HG03354 (cell line): Measurements from ENCODE around the gene TRIP6.

ENCODE experiments used
- ATAC-seq: cut with Tn5 transposase; IDR thresholded peaks from one replicate; pipeline ENCODE4 v1.9.1; 2021; ENCODE audit warnings: mild to moderate bottlenecking; ENCODE audit not compliant: unreplicated experiment, poor library complexity, severe bottlenecking

The TRIP6 gene

DNA sequence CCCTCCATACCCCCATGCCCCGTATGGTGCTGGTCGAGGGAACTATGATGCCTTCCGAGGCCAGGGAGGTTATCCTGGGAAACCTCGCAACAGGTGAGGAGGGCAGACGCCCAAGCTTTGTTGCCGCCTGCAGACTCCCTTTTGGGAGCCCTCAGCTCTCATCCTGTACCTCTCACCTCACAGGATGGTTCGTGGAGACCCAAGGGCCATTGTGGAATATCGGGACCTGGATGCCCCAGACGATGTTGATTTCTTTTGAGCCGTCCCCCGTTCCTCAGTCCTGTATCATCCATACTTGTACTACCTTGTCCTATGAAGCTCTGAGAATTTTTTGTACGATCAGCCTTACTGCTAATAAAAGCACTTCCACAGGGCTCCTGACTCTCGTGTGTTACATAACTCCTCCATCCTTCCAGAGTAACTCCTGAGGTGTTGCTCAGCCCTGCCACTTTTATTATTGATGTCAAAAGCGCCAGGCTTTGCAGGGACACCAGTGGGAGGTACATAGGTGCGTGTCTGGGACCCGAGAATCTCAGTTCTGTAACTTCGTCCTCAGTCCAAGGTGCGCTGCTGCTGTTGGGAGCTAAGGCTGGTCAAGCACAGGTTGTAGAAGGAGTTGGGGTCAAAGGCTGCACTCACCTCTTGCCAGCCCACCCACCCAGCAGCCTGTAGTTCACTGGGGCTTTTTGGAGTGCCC, 21.3 kb downstream of the TRIP6 start:
- ATAC-seq, result no peak

DNA sequence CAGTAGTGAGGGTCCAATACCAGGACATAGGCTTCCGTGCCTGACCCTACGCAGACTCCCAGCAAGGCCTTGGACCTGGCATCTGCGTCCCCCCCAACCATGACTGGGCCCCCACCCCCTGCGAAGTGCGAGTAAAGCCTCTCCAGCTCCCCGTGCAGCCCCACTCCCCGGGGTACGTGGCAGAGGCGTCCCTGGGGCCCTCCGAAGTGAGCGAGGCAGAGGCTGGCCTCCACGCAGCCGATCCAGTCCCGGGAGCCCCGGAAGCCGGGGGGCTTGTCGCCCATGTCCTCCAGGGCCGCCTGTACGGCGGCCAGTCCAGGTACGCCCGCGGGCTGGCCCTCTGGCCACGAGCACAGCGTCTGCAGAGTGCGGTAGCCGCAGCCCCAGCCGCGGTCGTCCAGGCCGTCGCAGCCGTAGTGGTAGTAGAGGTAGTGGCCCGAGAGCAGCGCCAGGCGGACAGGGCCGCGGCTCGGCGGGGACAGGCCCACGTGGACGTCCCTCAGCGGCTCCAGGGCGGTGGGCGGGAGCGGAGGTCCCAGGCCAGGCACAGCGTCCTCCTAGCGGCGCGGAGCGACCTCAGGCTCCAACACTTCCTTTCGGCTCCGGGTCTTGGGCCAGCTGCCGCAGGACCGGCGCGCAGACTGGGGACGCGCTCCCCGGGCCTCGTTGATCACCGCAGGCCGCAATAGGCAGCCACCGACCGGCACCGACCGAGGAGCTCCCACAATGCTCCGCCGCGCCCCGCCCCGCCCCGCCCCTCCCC, 22.0 kb downstream of the TRIP6 start, which contains the start of gene UFSP1:
TSS of gene UFSP1 (minus strand) at position 728 of the 763 bp plus-strand sequence. CDS start at position 284, 444 bp downstream.
- peak; percentile 22 for ATAC-seq

DNA sequence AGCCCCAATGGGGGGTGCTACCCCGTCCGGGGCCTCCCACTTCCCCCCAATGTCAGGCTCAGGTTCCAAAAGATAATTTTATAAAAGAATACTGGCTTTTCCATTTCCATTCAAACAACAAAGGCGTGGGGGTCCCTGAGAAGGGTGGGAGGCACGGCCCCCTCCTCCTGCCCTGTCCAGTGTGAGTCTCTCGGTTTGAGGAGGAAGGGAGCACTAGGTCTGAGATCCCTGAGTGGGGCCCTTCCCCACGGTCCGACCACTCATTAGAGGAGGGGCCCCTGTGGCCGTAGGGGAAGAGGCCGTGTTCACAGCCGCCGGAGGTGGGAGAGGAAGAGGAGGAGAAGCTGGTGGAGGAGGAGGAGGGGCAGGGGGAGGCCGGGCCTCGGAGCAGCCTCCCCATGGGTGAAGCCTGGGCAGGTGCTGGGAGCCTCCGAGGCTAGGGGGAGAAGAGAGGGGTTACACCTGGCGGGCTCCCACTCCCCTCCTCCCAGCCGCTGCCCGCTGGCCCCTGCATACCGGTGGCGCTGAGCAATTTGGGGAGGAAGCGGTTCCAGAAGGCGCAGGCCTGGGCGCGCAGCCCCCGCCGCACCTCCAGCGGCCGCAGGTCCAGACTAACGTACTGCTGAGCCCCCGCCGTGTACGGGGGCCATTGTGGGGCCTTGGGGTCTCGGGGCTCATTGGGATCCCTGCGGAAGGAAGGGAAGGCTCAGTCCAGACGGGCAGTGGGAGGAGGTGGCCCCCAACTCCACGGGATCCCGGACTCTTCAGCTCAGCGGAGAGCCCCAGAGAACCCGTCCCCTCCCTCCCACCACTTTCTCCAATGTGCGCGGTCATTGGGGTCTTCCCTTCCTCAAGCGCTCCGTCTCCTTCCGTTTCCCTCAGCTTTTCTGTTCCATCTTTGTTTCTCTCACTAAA, 23.7 kb downstream of the TRIP6 start:
- ATAC-seq, result no peak

DNA sequence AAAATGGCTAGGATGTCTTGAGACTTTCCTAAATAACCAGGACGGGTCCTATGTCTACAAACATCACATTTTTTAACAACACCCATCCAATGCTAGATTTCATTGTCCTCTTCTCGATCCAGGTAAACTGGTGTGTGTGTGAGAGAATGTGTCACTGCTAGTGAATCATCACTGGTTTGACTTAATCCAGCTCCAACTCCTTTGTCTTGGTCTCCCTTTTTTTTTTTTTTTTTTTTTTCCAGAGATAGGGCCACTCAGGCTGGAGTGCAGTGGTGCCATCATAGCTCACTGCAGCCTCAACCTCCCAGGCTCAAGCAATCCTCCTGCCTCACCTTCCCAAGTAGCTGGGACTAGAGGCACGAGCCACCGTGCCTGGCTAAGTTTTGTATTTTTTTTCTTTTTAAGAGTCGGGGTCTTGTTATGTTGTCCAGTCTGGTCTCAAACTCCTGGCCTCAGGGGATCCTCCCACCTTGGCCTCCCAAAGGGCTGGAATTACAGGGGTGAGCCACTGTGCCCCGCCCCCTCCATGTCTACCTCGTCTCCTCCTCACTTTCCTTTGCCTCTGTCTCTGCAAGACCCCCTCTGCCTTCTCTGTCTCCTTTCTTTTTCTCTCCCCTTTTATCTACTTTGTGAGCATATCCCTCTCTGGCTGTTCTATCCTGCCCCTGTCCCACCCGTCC, 24.5 kb downstream of the TRIP6 start:
- ATAC-seq, result no peak

DNA sequence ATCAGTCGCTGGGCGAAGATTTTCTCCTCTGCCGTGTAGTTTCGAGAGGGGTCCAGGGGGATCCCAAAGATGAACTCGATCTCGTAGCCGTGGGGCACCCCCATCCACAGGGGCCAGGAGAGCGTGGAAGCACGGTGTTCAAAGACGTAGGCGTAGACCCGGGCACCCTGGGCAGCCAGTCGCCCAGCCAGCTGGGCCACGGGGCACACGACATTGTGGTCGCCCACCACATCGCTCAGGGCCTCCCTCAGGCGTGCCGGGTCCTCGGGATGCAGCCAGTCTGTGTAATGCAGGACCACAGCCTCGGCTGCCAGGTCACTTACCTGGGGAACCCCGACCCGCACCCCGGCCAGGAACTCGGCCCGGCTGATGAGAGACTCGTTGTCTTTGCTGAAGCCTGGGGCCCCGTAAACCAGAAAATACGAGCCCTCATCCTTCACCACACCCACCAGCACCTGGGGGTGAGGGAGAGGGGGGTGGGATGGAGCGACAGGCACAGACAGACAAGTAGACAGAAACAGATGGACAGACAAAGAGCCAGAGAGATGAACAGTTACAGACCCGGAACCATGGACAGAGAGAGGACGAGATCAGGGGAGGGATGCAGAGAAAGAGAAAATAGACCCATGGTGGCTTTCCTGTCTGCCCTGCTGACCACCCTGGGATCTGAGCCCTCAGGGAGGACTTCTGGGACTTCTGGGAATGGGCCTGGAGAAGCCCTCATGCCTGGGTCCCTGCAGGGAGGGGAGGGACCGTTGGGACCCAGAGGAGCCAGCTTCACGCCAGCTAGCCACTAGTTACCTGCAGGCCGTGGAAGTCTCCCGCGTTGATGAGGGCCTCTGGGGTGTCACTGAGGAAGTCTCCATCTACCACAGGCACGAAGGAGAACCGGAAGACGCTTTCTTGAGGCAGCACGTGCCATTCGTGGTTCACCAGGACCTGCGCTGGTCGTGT, 25.5 kb downstream of the TRIP6 start:
- ATAC-seq, result no peak

DNA sequence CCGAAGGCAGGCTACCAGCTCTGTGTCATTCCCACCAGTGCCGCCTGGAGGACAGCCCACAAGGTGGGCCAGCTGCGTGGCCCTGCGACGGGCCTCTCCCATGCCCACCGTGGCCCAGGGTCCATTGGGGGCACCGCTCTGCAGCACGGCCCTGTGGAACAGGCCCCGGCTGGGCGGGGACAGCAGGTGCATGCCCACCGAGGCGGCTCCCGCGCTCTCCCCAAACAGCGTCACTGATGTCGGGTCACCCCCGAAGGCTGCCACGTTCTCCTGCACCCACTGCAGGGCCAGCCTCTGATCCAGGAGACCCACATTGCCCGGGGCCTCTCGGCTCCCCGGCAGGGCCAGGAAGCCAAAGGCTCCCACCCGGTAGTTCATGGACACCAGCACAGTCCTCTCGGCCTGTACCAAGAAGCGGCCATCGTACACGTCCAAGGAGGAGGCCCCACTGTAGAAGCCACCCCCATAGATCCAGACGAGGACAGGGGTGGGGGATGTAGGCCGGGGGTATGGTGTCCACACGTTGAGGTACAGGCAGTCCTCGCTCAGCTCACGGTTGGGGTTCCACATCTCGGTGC, 26.2 kb downstream of the TRIP6 start:
- no peak for ATAC-seq

DNA sequence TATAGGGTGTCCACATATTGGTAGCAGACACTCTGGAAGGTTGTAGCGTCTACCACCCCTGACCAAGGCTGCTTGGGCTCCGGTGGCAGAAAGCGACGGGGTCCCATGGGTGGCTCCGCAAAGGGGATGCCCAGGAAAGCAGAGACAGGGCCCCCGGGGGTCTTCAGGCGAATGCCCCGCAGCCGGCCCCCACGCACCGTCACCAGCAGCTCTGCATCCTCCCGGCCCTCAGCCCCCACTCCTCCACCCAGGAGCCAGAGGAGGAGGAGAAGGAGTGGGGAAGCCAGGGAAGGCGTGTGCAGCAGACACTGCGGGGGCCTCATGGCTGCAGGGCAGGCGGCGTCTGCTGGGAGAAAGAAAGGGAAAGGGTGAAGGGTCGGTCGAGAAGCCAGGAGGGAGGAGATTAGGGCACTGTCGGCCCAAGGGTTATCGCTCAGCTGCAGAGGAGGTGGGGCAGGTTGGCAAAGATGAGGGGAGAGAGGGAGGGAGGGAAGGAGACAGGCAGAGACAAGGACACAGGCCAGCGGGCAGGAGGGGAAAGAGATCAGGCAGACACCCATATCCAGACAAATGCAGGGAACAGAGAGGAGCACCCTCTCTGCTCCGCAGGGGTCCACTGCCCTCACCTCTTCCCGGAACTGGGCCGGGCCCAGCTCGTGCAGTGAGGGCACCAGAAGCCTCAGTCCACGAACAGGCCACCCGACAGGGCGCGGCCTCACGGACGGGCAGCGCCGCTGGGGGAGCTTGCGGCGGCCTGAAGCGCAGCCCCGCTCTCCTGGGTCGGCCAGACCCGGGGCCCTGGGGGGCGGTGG, 26.9 kb downstream of the TRIP6 start:
- ATAC-seq, result no peak

DNA sequence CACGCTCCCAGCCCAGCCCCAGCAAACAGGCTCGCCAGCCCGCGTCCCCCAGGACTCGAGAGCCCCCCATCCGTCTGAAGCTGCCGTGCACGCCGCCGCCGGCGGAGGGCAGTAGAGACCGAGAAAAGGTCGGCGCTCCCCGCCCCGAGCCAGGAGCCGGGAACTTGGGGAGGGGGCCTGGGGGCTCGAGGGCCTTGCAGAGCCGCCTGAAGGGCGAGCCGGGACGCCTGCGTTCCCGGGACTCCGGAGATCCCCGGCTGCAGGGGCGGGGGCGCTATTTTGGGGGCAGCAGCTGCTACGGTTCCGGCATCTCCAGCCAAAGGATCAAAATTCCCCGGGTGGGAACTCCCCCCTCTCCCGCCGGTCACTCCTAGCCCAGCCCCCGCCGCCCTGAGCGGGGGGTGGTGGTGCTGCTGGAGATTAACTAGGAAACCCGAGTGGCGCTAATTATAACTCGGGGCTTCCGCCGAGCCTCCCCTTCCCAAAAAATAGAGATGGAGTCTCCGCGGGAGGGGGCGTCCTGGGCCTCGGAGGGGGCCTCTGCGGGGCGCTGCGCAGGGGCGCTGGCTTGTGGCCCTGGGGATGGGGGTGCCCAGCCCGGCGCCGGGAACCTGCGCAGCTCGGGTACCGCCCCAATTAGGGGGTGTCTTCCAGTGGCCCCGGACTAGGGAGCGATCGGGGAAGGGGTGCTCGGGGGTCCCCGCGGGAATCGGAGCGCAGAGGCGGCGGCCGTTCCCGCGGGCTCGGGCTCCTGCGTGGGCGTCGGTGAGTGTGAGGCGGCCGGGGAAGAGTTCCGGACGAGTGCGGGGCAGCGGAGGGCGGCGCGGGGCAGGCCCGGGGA, 27.9 kb downstream of the TRIP6 start:
- ATAC-seq, result no peak

DNA sequence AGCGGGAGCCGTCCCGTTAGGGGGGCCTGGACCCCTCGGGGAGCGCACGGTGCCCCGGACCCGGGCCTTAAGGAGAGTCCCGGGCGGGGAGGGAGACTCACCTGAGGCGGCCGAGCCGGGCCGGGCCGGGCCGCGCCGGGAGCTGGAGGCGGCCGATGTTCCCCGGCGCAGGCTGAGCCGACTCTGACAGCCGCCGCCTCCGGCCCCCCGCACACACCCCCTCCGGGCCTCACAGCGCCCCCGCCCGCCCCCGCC, 28.4 kb downstream of the TRIP6 start, which contains the start of gene ACHE:
TSS of gene ACHE (minus strand) at position 188 of the 255 bp plus-strand sequence. CDS start 1,656 bp downstream, outside the sequence.
- no peak for ATAC-seq

DNA sequence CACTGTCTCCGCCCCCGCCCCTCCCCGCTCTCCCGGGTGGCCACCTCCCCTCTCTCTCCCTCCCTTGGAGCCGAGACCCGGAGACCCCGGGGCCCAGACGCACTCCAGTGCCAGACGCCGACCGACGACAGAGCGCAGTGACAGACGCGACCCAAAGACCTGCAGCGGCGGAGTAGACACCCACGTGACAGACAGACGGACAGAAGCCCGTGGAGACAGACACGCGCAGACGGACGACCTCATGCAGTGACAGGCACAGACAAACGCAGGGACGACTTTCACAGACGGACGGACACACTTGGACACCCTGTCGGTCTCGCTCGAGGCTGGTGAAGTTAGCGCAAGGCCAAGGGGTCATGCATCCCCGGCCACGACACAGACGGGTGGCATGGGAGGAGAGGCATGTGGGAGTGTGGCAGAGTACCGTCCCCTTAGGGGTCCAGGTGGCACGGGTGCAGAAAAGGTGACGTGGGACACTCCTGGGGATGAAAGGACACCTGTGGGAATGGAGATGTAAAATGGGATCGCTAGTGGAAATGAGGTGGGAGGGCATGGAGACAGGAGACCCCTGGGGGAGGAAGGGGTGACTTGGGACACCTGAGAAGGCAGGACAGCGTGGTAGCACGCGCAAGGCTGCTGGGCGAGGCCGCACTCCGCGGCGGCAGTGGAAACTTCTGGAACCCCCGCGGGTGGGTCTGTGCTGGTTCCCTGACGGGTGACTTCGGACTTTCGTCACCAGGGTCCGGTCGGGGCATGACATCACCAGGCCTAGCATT, 29.0 kb downstream of the TRIP6 start:
- no peak for ATAC-seq

DNA sequence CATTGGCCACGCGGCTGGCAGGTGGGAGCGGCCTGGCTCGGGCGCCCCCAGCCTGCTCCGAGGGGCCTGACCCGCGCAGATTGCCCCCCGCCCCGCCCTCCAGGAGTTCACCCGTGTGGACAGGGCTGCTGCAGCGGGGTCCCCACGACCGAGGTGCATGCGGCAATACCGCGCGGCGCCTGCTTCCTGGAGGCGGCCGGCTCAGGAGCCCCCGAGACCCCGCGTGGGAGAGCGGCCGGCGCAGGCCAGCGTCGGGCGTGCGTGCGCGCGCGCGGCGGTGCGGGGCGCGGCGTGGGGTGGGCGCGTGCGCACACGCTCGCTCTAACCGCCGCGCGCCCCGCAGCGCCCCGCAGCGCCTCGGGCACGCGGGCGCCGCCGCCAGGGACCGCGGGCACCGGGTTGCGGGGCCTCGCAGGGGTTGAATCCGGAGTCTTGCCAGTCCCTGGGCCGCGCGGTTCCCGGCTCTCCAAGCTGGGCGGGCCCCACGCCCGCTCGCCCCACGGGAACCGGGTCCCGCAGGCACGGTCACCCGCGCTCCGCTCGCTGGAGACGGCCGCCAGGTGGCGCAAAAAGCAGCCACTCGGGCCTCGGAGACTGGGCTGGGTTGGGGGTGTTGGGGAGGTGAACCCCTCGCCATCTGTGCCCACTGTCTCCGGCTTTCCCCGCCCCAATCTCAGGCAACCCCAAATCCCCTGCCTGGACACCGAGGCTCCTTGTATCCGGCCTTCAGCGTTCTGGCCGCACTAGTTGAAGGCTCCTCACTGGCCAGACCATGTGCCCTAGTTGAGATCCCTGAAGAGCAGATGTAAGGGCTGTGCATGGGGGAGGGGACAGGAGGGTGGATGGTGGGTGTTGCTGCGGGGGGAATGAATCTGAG, 29.8 kb downstream of the TRIP6 start:
- ATAC-seq, result no peak

DNA sequence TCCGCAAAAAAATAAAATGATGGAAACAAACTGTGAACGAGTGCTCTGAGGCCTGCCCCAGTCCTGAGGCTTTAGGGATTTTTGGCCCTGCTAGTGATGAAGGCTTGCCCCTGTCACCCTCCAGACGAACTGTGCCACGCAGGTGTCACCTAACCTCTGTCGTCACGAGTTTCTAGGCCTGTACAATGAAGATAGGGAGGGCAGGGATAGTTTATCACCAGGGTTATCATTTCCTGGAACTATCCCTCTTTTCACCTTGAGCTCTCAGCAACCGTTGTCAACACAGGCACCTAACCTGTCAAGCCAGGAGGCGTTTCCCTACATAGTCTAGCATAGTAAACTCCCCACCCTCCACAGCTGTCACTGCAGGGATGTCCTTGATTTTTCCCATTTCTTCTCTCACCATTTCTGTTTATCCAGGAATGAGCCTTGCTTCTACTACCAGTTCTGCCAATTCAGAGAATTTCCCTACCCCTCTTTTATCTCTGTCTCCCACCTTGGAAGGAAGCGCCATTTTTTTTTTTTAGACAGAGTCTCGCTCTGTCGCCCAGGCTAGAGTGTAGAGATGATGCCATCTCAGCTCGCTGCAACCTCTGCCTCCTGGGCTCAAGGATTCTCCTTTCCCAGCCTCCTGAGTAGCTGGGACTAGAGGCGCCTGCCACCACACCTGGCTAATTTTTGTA, 30.7 kb downstream of the TRIP6 start:
- no peak for ATAC-seq

DNA sequence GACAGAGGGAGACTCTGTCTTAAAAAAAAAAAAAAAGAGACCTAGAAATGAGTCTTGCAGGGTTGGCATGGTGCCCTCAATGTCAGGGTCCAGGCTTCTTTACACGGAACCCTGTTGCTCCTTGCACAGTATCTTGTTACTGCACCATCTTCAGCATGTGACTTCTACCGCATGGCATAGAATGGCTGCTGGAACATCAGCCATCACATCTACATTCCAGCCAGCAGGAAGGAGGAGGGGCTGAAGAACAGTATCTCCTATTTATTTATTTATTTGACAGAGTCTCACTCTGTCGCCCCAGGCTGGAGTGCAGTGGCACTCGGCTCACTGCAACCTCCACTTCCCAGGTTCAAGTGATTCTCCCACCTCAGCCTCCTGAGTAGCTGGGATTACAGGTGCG, 32.2 kb downstream of the TRIP6 start:
- ATAC-seq, result no peak

DNA sequence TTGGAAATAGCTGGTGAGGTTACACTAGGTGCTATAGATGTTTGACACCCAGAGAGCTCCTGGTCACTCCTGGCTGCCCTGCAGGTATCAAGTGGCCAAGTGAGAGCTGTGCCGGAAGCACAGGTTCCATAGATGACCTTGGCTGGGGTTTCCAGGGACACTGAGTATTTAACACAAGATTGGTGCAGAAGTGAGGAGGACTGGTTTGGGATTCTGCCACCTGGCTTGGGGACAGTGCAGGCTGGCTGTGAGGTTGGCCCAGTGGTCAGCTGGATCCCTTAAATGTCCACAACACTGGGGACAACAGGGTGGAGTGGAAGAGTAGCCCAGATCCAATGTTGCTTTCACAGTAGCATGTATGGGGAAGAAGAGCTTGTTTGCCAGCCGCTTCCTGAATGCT, 33.8 kb downstream of the TRIP6 start:
- ATAC-seq, result no peak

DNA sequence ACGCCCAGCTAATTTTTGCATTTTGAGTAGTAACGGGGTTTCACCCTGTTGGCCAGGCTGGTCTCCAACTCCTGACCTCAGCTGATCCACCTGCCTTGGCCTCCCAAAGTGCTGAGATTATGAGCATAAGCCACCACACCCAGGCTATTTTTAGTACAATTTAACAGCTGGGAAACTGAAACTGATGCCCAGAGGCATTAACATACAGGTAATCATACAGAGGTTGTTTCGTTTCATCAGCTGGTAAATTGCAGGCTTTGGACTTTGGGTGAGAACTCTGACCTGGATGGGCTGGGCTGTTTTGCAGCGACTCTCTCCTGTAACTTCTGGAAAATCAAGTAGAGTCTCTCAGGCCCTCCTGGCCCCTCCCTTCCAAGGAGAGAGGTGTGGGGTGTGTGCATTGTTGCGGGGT, 34.7 kb downstream of the TRIP6 start:
- no peak for ATAC-seq
